ENCODE data around the gene TBK1.
"Not testable (repeated sequence)": the region's sequence is repeated elsewhere in the genome, so short reads cannot be mapped to it uniquely, and the experiment has no call there.

TBK1 gene

DNA sequence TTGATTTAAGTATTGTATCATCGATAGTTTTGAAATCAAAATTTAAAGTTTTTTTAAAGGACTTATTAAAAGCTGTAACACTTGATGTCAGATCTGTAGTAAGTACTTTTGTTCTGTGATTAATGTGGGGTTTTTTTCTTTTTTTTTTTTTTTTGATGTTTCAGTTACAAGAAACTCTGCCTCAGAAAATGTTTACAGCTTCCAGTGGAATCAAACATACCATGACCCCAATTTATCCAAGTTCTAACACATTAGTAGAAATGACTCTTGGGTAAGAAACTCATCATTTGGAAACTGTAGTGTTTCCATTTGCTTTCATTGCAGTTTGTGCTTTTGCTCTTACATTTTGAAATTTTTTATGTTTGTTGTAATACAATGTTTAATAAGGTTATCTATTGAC lies 45.6 kb downstream of the TBK1 start:
- no peak for DNase-seq

DNA sequence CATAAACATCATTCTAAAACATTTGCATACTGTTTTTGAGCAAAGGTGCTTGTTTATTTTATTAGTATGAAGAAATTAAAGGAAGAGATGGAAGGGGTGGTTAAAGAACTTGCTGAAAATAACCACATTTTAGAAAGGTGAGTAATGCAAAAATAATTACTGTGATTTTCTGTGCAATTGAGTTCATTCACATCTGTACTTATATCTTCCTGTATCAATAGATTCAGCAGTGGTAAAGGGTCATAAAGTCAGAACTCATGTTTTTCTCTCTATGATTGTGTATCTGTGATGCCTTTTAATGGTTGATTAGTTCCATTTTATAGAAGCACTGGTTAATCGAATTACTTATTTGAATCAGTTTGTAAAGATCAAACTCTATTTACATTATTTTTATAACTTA lies 46.0 kb downstream of the TBK1 start:
- no peak for DNase-seq

DNA sequence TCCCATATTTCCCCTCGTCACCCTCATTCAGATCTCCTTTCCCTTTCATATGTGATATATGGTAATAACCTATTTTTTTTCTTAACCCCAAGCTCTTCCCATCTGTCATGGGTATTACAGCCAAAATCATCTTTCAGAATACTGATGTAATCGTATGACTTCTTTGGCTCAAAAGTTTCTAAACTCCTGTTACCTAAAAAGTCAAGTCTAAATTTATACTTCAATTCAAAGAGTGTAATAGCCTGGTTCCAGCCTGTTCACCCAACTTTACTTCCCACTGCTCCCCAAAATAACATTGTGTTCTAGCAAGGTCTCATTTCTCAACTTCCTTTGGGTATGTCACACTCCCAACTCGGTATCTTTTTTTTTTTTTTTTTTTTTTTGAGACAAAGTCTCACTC lies 48.5 kb downstream of the TBK1 start:
- DNase-seq = no peak

DNA sequence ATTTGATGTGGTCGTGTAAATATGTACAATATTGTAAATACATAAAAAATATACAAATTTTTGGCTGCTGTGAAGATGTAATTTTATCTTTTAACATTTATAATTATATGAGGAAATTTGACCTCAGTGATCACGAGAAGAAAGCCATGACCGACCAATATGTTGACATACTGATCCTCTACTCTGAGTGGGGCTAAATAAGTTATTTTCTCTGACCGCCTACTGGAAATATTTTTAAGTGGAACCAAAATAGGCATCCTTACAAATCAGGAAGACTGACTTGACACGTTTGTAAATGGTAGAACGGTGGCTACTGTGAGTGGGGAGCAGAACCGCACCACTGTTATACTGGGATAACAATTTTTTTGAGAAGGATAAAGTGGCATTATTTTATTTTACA lies 49.6 kb downstream of the TBK1 start:
- no peak for DNase-seq

DNA sequence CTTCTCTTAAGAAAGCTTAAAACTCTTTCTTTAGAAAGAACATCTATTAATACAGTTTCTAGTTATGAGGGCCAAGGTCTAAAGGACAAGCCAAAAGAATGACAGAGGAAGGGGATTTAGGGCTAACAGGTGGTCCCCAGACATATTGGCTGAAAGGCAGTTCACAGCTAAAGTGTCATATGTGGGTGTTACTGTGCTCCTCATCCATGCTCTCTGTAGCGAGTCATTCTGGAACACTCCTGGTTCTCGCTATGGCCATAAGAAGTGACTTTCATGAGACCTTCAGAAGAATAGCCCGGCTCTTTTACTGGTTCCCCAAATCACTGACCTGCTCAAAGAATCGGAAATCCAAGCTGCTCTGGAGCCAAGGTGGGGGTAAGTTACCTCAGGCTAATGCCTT lies 55.0 kb downstream of the TBK1 start:
- DNase-seq = no peak

DNA sequence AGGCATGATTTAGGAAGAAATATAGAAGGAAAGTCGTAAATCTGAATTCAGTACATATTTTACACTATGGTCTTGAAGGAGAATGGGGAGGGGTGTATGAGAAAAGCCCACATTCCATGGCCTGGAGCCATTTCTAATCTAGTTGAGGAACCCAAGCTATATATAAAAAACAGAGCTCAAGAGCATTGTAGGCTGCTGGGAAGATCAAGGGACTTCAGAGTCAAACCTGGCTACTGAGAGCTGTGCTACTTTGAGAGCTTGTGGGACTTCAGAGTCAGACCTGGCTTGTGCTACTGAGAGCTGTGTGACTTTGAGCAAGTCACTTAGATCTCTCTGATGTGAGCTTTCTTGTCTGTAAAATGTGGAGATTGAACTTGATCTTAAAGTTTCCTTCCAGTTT lies 58.7 kb downstream of the TBK1 start:
- no peak for DNase-seq

DNA sequence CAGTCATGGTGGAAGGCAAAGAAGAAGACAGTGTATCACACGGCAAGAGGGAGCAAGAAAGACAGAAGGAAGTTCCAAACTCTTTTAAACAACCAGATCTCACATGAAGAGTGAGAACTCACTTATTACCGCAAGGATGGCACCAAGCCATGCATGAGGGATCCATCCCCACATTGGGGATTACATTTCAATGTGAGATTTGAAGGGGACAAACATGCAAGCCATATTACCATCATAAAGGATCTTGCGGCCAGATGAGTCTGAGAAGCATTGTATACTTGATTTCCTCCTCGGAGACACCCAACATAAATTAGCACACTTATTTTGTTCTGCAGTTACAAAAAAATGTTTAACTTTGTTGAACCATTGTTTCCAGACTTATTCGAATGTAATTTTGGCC lies 66.5 kb downstream of the TBK1 start:
- no peak for DNase-seq

DNA sequence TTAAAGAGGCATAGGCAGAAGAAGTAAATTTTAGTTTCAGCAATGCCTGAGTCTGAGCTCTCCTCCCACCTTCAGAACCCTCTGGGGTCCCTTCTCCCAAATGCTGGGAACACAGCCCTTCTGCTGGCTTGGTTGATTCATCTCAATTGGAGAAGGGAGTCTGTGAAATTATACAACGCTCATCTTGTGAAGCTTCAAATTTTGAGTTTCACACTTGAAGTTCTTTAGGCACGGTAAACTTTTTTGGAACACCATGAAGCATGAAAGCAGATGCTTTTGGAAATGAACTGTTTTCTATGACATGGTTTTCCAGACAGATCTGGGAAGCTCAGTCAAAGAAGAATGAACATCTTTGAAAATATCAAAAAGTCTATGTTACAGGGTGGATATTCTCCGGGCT lies 69.9 kb downstream of the TBK1 start:
- no peak for DNase-seq

DNA sequence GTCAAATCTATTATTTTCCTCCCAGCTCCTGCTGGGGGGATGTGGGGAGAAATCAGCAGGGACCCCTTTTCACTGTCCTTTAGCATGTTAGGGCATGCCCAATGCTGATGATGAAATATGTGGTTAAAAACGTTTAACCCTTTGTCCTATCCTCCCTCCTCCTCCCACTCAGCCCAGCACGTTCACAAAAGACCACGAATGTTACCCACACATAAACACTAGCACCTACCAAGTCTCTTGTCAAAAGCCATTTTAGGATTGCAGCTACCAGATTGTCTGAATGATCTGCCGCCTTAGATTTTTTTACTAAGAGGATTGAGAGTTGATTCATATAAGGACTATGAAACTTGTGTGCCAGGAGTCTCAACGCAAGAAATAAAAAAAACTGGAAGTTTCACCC lies 70.4 kb downstream of the TBK1 start:
- DNase-seq = no peak

DNA sequence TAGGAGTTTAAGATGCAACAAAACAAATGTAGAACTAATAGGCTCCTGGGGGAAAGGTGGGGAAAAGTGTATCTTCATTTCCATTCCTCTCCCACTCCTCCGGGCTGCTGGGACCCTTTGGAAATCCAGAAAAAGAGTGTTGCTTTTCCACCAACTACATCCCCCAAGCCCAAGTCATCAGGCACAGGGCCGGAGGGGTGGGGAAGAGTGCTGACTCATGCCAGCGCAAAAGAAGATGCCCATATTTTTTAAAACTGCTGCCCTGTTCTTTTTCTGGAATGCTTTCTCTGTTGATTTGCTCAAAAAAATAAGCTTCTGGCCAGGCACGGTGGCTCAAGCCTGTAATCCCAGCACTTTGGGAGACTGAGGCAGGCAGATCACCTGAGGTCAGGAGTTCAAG lies 70.9 kb downstream of the TBK1 start:
- no peak for DNase-seq

DNA sequence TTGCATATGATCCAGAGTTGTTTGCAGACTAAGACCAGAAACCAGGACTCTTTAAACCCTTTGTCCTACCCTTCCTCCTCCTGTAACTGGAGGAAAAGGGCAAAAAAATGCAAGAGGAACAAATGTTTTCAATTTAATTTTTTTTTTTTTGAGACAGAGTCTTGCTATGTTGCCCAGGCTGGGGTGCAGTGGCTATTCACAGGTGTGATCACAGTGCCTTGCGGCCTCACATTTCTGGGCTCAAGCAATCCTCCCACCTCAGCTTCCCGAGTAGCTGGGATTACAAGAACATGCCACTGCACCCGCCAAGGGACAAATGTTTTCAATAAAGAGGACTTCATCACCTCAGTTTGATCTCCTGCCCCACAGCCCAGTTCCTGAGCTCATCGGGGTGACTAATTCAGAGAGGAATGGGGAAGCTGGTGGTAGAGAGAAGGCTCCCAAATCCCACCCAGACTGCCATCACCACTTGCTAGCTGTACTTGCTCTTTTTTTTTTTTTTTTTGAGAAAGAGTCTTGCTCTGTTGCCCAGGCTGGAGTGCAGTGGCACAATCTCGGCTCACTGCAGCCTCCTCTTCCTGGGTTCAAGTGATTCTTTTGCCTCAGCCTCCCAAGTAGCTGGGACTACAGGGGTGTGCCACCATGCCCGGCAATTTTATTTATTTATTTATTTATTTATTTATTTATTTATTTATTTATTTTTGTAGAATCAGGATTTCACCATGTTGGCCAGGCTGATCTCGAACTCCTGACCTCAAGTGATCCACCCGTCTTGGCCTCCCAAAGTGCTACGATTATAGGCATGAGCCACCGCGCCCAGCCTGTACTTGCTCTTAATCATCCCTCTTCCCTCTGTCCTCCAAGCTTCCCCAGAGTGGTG lies 71.9 kb downstream of the TBK1 start:
- not testable (repeated sequence) for DNase-seq

DNA sequence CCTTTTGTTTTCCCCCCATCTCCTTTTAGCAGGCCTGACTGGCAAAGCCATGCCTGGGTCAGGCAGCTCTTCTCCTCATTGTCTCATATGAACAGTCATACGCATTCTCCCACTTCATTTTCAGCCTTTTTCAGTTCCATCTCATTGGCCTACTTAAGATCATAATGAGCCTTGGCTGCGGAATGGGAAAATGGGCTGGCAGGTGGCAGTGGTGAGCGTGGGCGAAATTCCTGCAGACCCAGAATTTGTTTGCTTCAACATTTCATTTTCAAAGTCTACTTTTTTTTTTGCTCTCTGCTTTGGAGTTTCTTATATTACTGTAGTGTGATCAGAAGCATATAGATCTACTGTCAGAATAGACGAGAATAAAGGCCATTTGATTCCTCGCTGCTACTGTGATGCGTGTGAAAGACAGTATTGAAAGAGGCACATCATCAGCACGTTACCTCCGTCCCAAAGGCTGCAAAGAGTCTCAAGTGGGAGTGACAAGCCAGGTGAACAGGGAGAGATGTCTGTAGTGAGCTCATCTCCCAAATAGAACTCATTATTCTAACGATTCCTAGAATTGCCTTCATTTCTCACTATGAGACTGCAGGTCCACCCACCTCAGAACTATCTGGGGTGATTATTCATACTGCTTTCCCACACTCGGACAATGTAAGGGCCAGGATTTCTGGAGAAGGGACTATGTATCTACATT lies 73.7 kb downstream of the TBK1 start:
- DNase-seq = no peak

DNA sequence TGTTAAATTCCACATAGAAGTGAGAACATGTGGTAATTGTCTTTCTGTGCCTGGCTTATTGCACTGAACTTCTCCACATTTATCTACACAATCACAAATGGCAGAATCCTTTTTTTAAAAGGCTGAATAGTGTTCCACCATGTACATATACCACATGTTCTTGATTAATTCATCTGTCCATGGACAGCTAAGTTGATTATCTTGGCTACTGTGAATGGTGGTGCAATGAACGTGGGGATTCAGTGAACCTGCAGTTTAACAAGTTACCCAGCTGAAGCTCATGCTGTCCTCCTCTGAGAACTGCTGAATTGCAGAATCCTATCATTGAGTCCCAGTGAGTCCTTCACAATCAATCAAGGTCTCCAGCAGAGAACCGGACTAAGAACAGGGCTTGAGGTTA lies 74.9 kb downstream of the TBK1 start:
- DNase-seq = no peak

DNA sequence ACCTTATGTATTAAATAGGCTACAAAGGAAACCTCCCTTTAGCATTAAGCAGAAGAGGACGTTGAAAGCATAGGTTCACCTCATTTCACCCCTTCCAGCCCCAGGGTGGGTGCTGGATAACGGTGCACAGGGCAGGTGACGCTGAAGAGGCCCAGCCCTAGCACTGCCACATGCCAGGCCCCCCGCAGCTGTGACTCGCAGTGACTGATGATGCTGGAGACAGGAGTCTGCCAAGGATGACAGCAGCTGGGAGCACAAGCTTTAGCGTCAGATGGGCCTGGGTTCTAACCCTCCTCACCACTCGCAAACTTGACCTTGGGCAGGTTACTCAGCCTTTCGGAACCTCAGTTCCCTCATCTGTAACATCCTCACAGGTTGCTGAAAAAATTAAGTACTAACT lies 76.7 kb downstream of the TBK1 start:
- no peak for DNase-seq

DNA sequence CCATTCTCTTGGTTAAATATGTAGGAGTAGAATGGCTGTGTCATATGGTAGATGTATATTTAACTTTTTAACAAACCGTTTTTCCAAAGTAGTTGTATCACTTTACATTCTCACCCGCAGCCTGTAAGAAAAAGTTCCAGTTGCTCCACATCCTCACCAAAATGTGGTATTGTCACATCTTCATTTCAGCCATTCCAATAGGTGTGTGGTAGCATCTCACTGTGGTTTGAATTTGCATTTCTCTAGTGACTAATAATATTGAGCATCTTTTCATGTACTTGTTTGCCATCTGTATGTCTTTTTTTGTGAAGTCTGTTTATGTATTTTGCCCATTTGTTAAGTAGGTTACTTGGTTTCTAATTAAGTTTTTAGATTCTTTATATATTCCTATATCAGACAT lies 78.6 kb downstream of the TBK1 start:
- DNase-seq = no peak

DNA sequence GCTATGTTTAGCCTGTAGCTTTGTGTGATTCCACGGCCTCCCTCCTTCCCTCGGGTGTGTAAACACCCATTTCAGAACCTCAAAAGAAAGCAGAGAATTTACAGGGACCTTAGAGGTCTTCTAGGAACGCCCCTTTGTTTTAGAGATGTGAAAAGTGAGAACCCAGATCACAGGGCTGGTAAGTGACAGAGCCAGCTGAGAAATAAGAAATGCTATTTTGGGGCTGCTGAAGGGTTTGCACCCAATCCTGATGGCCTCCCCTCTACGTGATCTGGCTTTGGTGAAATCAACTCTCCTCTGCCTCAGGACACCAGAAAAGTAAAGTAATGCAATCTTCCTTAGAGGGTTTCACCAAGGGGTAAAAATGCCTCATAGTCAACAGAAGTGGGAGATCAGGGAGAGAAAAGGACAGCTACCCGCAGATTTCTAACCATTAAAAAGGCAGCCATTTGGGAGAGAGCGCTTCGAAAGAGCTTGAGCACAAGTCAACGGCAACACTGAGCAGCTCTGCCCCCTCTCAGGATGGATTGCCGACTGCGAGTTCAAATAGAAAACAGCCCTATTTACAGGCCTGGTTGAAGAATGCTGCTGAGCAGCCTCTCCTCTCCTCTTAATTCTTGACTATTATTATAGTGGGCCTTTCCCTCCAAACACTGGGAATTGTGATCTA lies 79.9 kb downstream of the TBK1 start:
- DNase-seq = no peak

DNA sequence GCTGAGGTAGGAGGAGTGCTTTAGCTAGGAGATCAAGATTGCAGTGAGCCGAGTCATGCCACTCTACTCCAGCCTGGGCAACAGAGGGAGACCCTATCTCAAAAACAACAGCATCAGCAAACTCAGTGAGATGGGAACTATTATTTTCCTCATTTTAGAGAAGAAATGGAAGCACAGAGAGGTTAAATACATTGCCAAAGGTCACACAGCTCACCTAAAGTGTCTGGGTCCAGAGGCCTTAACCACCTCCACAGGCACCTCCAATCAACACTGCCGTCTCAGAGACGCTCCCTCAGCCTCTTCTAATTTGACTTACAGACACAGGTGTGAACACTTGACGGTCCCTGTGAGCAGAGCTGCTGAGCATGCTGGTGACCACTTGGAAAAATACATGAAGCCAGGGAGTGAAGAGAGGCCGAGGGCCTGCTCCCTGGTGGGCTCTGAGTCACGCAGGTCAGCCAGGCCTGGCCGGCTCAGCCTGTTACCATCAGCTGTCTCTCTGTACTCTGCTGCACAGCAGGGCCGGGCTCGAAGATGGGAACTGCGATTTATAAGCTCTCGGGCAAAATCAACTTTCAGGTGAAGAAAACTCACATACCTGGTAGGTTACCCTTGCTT lies 80.9 kb downstream of the TBK1 start:
- no peak for DNase-seq

DNA sequence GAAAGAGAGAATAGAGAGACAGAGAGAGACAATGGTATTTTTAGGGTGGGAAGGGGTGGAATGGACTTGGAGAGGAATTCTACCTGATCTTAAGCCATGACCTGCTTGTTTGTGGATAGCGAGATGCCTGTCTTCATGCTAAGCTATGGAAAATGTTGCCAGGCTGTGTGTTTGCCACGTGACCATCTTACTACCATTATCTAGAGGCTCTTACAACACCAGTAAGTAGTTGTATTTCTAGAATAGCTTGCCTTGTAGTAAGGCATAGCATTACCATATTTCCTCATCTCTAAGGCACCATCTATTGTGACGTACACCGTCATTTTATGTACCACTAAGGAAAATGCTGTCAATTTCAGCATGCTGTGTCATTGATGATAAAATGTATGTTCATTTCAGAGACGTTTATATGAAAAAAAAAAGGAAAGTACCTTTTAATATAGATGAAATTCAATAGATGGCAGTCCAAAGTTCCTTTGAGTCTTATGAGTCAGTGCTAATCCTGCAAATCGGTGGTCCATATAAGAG lies 82.8 kb downstream of the TBK1 start:
- DNase-seq = no peak

DNA sequence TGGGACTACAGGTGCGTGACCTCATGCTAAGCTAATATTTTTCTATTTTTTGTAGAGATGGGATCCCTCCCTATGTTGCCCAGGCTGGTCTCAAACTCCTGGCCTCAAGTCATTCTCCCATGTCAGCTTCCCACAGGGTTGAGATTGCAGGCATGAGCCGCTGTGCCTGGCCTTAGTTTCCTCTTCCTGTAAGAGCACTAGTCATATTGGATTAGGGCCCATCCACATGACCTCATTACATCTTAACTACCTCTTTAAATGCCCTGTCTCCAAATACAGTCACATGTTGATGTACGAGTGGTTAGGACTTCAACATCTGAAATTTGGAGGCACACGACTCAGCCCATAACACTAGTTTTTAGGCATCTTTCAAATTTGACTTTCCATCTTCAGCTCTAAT lies 86.2 kb downstream of the TBK1 start:
- DNase-seq = no peak

DNA sequence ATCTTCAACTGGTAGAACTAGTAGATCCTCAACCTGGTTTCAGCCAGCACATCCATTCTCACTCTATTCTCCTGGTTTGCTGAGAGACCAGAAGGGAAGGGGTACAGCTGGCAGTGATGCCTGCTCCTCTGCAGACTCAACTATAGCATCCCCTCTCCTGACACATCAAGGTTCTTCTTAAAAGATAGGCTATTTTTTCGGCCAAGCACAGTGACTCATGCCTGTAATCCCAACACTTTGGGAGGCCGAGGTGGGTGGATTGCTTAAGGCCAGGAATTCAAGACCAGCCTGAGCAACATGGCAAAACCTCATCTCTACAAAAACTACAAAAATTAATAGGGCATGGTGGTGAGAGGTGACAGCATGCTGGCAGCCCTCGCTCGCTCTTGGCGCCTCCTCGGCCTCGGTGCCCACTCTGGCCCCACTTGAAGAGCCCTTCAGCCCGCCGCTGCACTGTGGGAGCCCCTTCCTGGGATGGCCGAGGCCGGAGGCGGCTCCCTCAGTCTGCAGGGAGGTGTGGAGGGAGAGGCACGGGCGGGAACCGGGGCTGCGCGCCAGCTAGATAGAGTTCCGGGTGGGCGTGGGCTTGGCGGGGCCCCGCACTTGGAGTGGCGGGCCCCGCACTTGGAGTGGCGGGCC lies 90.6 kb downstream of the TBK1 start:
- DNase-seq = not testable (repeated sequence)

DNA sequence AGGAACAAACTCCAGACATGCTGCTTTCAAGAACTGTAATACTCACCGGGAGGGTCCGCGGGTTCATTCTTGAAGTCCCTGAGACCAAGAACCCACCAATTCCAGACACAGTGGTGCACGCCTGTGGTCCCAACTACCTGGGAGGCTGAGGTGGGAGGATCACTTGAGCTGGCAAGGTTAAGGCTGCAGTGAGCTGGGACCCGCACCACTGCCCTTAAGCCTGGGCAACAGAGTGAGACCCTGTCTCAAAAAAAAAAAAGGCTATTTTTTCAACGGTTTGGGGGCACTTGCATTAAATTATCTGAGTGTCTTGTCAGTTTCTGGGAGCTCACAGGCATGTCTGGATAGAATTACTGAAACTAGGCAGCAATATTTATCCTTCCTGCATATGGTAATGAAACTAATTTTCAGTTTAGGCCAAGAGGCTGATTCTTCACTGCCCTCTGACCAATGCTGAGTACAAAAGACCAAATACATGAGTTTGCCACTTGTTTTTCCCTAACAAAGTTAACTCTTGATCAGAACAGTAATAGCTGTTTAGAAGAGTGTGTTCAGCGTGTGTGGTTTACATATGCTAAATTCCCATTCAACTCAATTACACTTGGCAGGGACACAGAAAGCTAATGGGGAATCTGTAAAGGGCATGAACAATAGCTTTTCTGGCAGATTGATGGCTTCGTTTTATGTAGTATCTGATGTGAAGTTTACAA lies 92.6 kb downstream of the TBK1 start:
- DNase-seq = no peak

DNA sequence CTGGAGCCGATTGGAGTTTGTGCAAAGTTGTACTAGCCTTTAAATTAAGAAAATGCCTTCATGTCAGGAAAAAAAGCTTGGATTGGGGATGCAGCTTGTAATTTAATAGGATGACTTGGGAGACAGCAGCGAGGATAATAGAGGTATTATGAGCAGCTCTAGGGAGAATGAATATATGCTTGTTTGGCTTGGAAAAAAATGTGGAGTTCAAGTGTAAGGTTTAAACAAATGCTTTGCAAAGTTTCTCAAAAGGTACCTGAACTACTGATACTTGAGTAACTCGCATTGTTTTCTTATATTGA lies 93.1 kb downstream of the TBK1 start:
- DNase-seq = no peak

All from effector CD8-positive, alpha-beta T cell (primary cell).